Upper lobe of right lung (tissue), 1 donor: ENCODE results near the gene OSBPL5. TPM values are rescaled to one million over a fixed set of nuclear protein-coding genes. Genes with fewer than 3 reads are reported as not detected.

Experiments used
- ATAC-seq: fragments of 200-7000 bp; cut with Tn5 transposase; one replicate; pipeline ENCODE4 v1.9.1; 2020; ENCODE audit warnings: mild to moderate bottlenecking, moderate library complexity
- DNase-seq: peaks from one replicate; pipeline ENCODE4 v3.0.0-alpha.2; 2020
- H3K27ac ChIP-seq: fragments of 200-600 bp; one replicate; pipeline ENCODE4 v1.8.0; 2022
- H3K27me3 ChIP-seq: fragments of 200-600 bp; one replicate; pipeline ENCODE4 v1.8.0; 2022; ENCODE audit warnings: mild to moderate bottlenecking
- H3K36me3 ChIP-seq: fragments of 200-600 bp; one replicate; pipeline ENCODE4 v1.8.0; 2022
- H3K4me1 ChIP-seq: fragments of 200-600 bp; one replicate; pipeline ENCODE4 v1.8.0; 2022
- H3K4me3 ChIP-seq: fragments of 200-600 bp; one replicate; pipeline ENCODE4 v1.8.0; 2022; ENCODE audit warnings: mild to moderate bottlenecking
- H3K9me3 ChIP-seq: fragments of 200-600 bp; one replicate; pipeline ENCODE4 v1.8.0; 2022
- CTCF ChIP-seq: fragments of 200-600 bp; IDR thresholded peaks from one replicate; pipeline ENCODE4 v1.8.0; 2022; ENCODE audit warnings: antibody characterized with exemption
- intact Hi-C: fragments of 100-400 bp; cut with DNase I; formaldehyde crosslinking; loops from one replicate; pipeline ENCODE4 v1.11.0; 2022
- total RNA-seq: library from RNA; stranded (reverse); fragmentation: NEBNext Ultra II Directional; extraction: Animal tissue kit (Norgen Biotek cat#: 25700); gene quantifications from one replicate; pipeline ENCODE4 v1.2.1, GENCODE V29; 2021
- donor health status: DM: no; HTN: yes; CAD: no; lungs with severe emphysema.

The OSBPL5 gene
- total RNA-seq, 1 donor from 2014 or later = 52.6 TPM

GRCh38 chr11:3161309-3161708 is 3.8 kb downstream of the OSBPL5 start:
- intact Hi-C loops = no loop called here
- ATAC-seq = no peak

DNA sequence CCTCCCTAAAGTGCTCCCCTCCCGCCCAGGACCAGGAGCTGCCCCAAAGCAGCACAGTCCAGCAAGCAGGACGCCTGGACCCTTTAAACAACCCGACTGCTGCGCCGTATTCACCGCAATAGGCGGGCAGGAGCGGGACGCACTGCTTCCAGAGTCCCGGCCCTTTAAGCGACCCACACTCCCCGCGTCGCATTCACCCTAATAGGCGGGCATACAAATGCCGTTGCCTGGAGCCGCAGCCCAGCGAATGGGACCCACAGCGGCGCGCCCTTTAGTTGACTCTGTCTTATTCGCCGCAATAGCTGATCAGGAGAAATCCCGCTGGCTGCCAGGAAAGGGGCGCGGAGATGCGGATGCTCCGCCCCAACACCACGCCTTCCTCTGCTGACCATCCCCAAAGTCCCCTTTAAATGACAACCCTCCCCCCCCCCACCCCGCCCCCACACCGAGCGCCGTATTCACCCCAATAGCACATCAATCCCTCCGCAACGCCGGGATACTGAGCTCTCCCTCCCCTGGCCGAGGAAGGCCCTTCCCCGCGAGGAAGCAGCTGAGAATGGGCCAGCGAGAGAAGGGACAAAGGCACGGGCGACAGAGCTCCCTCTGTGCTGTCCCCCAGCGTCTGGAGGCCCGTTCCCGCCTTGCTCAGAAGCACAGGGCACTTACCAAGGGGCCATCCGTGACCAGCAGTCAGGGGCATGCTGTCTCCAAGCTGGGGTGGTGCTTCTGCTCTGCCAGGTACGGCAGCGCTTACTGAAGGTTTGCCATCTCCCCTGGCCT is 4.7 kb downstream of the OSBPL5 start:
- TF ChIP-seq CTCF = no peak
- peaks cover 50% of the 10 kb centered on the region for H3K4me1 ChIP-seq
- no peaks in the 10 kb centered on the region for H3K27me3 ChIP-seq
- H3K9me3 ChIP-seq = no peaks in the 10 kb centered on the region
- intact Hi-C loops = no loop called here
- ATAC-seq (peak; percentile 76), DNase-seq (peak; percentile 89)
- peak overlapping the region; percentile 58 for H3K4me3 ChIP-seq
- H3K27ac ChIP-seq = peak overlapping the region; percentile 51
- no peaks in the 10 kb centered on the region for H3K36me3 ChIP-seq

More at GRCh38 chr11:3161309-3161708, 3.8 kb downstream of the OSBPL5 start:
- Histone ChIP-seq H3K36me3 (no peaks in the 10 kb centered on the region), H3K4me3 (peak overlapping the region; percentile 58), H3K4me1 (peaks cover 47% of the 10 kb centered on the region), H3K9me3 (no peaks in the 10 kb centered on the region), H3K27ac (no peak overlapping the region), H3K27me3 (no peaks in the 10 kb centered on the region)
- DNase-seq = peak; percentile 54
- no peak for TF ChIP-seq CTCF

DNA sequence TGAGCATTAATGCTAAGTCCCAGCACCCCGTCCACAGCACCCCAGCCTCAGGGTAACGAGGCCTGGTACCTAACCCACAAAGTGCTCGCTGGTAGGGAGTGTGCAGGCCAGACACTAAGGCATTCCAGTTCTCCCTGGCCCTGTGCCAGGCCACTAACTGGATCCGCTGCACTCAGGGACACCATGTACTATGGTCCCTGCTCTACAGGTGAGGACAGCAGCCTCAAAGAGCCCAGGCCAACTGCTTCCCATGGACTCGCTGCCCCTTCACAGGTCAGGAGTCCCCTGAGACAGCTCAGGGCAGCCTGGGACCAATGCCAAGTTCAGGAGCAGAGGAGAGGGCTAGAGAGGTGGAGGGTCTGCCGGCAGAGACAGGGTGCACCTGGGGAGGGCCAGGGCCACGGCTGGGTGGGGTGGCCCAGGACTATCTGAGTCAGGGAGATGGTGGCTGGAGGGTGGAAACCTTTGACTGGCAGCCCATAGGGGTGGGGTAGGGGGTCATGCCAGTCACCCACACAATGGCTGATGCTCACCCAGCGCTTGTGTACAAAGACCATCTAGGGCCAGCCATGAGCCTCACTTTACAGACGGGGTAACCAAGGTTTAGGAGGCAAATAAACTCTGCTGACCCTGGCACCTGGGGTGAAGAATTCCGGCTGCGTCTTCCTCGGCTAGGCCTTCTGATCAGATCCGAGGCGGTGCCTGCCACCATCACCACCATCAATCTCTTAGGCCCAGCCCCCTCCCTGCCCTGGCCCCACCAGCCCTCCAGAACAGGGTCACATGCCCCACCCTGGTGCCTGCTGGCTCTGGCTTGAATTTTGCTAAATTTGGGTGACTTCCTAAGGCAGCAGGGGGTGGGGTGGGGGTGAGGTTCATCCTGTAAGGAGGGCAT is 5.6 kb downstream of the OSBPL5 start:
- Histone ChIP-seq H3K9me3 (no peaks in the 10 kb centered on the region), H3K36me3 (no peaks in the 10 kb centered on the region), H3K27ac (peak overlapping the region; percentile 36), H3K4me3 (peak overlapping the region; percentile 58), H3K4me1 (peaks cover 54% of the 10 kb centered on the region), H3K27me3 (no peaks in the 10 kb centered on the region)
- intact Hi-C loops = no loop called here
- DNase-seq = peak; percentile 82
- no peak for TF ChIP-seq CTCF
- ATAC-seq = peak; percentile 49

DNA sequence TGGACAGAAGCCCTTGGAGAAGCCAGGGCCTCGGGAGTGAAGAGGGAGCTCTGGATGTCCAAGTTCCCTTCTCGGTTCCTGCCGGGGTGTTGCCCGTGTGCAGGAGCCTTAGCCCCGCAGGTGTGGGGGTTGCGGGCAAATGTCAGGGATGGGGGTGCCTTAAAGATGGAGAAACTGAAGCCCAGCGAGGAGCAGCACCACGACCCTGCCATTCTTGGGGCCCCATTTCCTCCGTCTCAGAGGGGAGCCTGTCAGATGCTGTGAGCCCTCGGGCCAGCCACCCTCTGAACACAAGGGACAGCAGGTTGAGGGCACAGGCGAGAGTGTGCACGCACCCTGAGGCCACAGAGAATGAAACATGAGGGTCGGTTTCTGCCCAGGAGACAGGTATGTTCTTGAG is 6.3 kb downstream of the OSBPL5 start:
- Histone ChIP-seq H3K27me3 (no peaks in the 10 kb centered on the region), H3K4me1 (peaks cover 57% of the 10 kb centered on the region), H3K4me3 (no peak overlapping the region), H3K27ac (no peak overlapping the region), H3K36me3 (no peaks in the 10 kb centered on the region), H3K9me3 (no peaks in the 10 kb centered on the region)
- ATAC-seq (no peak), DNase-seq (no peak)
- intact Hi-C loops = no loop called here
- no peak for TF ChIP-seq CTCF

- H3K9me3 ChIP-seq = no peaks in the 10 kb centered on the region
- ATAC-seq = no peak
- DNase-seq = no peak
- no peaks in the 10 kb centered on the region for H3K27me3 ChIP-seq
- no peak for TF ChIP-seq CTCF
- H3K27ac ChIP-seq = no peak overlapping the region
- intact Hi-C loops = no loop called here
- no peak overlapping the region for H3K4me3 ChIP-seq
- peaks cover 53% of the 10 kb centered on the region for H3K4me1 ChIP-seq
- no peaks in the 10 kb centered on the region for H3K36me3 ChIP-seq
These were observed 6.9 kb downstream of the OSBPL5 start for GRCh38 chr11:3158131-3158591.
